K562 (cell line): Measurements from ENCODE around the gene CLEC3A. TPM values are rescaled to one million over a fixed set of nuclear protein-coding genes. Genes with fewer than 3 reads are reported as not detected.
"Not testable (repeated sequence)": the region's sequence is repeated elsewhere in the genome, so short reads cannot be mapped to it uniquely, and the experiment has no call there.

Experiments used
- ATAC-seq: fragments of 200-7000 bp; cut with Tn5 transposase; 3 replicates; pipeline ENCODE4 v1.9.1; 2020; ENCODE audit warnings: moderate library complexity
- BruUV-seq: library from RNA; stranded (reverse); fragments of 400-500 nt; replicated peaks from 2 replicates; lab custom pipeline; 2021; lab: Mats Ljungman, UMichigan
- CTCF ChIA-PET: fragments of 300-600 bp; formaldehyde crosslinking; extraction: SDS; loops from one replicate; lab custom pipeline; 2021; ENCODE audit warnings: low intra/inter-chr PET ratio; lab: Yijun Ruan, JAX
- POLR2A ChIA-PET: fragments of 300-600, 350-650 bp; sonication (Branson Sonifier 250); formaldehyde crosslinking; extraction: SDS; loops from one replicate; lab custom pipeline; 2021; ENCODE audit warnings: antibody characterized with exemption, inconsistent platforms; lab: Yijun Ruan, JAX
- DNase-seq, 4 experiments: peaks; one replicate each; pipeline versions ENCODE4 v3.0.0 to v3.0.0-alpha.2; 2011 to 2018; ENCODE audit warnings: low spot score in 3 of 4, mixed read lengths in 3 of 4; ENCODE audit errors: extremely low read depth in 1 of 4
- FAIRE-seq: peaks from 2 replicates; lab custom pipeline; 2011; peaks lifted over from hg19 to GRCh38; lab: Jason Lieb, UNC
- H2AFZ ChIP-seq: 2 replicates; pipeline ENCODE4 v1.6.0; 2011; ENCODE audit warnings: low read depth, low read length, control low read depth, inconsistent platforms
- H3K27ac ChIP-seq: fragments of 200-600 bp; 3 replicates; pipeline ENCODE4 v1.8.0; 2011; ENCODE audit warnings: low read depth, mild to moderate bottlenecking, control low read depth, inconsistent platforms, low read length, moderate library complexity, mixed read lengths; ENCODE audit errors: extremely low read depth
- H3K27me3 ChIP-seq, 2 experiments: fragments of 300-600 bp in 1 of 2; 2 replicates in 1 of 2; 3 replicates in 1 of 2; pipeline versions ENCODE4 v1.6.0 to v1.8.0; 2011; ENCODE audit warnings: inconsistent platforms in 2 of 2, low read length in 2 of 2, mild to moderate bottlenecking in 1 of 2, mixed read lengths in 1 of 2, moderate library complexity in 1 of 2; ENCODE audit not compliant: control insufficient read depth in 2 of 2, insufficient read depth in 2 of 2
- H3K36me3 ChIP-seq: fragments of 300-600 bp; 3 replicates; pipeline ENCODE4 v1.8.0; 2011; ENCODE audit warnings: mild to moderate bottlenecking, low read length, inconsistent platforms; ENCODE audit not compliant: control insufficient read depth, insufficient read depth
- H3K4me1 ChIP-seq, 2 experiments: fragments of 200-600 bp in 1 of 2; replicated peaks in 1 of 2; 2 replicates in 1 of 2; 3 replicates in 1 of 2; pipeline versions ENCODE4 v1.5.1 to v1.8.0; 2011; ENCODE audit warnings: inconsistent platforms in 2 of 2, low read length in 2 of 2, mild to moderate bottlenecking in 1 of 2, mixed read lengths in 1 of 2, moderate library complexity in 1 of 2; ENCODE audit not compliant: control insufficient read depth in 2 of 2, insufficient read depth in 2 of 2
- H3K4me2 ChIP-seq: 2 replicates; pipeline ENCODE4 v1.6.1; 2011; ENCODE audit warnings: low read length, control low read depth, inconsistent platforms, mixed read lengths; ENCODE audit not compliant: insufficient read depth
- H3K4me3 ChIP-seq: fragments of 200-600 bp; sonication (generic), shearing (Covaris generic); 2 replicates; pipeline ENCODE4 v1.5.1; 2016; ENCODE audit warnings: control low read depth, inconsistent platforms
- H3K79me2 ChIP-seq: fragments of 200-600 bp; 3 replicates; pipeline ENCODE4 v1.8.0; 2011; ENCODE audit warnings: low read length, inconsistent platforms; ENCODE audit not compliant: control insufficient read depth, insufficient read depth
- H3K9ac ChIP-seq, 2 experiments: 2 replicates each; pipeline versions ENCODE4 v1.6.0 to v1.6.1; 2011; ENCODE audit warnings: low read depth in 2 of 2, low read length in 2 of 2, control low read depth in 1 of 2, inconsistent platforms in 1 of 2, mild to moderate bottlenecking in 1 of 2, mixed read lengths in 1 of 2; ENCODE audit not compliant: insufficient read depth in 1 of 2
- H3K9me1 ChIP-seq: one replicate; pipeline ENCODE4 v1.6.0; 2011; ENCODE audit warnings: inconsistent platforms, mild to moderate bottlenecking, low read length, moderate library complexity; ENCODE audit not compliant: control insufficient read depth, insufficient read depth
- H3K9me3 ChIP-seq: replicated peaks from 2 replicates; pipeline ENCODE4 v1.5.1; 2011; ENCODE audit warnings: low read depth, low read length, inconsistent platforms; ENCODE audit not compliant: control insufficient read depth, insufficient read depth
- H4K20me1 ChIP-seq: replicated peaks from 2 replicates; pipeline ENCODE4 v1.6.1; 2011; ENCODE audit warnings: low read length, inconsistent platforms, mixed read lengths; ENCODE audit not compliant: control insufficient read depth, insufficient read depth
- BCLAF1 ChIP-seq, 2 experiments: fragments of 450-650 bp in 1 of 2; IDR thresholded peaks; 2 replicates each; pipeline ENCODE4 v1.6.1; 2011 to 2017; ENCODE audit warnings: low read depth in 2 of 2, antibody characterized with exemption in 1 of 2, borderline replicate concordance in 1 of 2, low read length in 1 of 2, mild to moderate bottlenecking in 1 of 2, mixed read lengths in 1 of 2; ENCODE audit not compliant: control insufficient read depth in 1 of 2
- CBX5 ChIP-seq: IDR thresholded peaks from 2 replicates; pipeline ENCODE4 v1.6.1; 2014; ENCODE audit warnings: low read depth, borderline replicate concordance
- CEBPZ ChIP-seq: fragments of 150-350 bp; IDR thresholded peaks from 2 replicates; pipeline ENCODE4 v1.6.1; 2014; ENCODE audit warnings: low read depth, mild to moderate bottlenecking, low read length, borderline replicate concordance
- FOXP1 ChIP-seq: sonication (generic); formaldehyde crosslinking; IDR thresholded peaks from 2 replicates; pipeline ENCODE4 v1.8.0; 2022; ENCODE audit warnings: mild to moderate bottlenecking, missing genetic modification reagents
- HCFC1 ChIP-seq: IDR thresholded peaks from 2 replicates; pipeline ENCODE4 v1.6.1; 2012; ENCODE audit warnings: low read depth, low read length, improper control_type of control experiment
- U2AF2 ChIP-seq: fragments of 200-400 bp; formaldehyde crosslinking; optimal IDR thresholded peaks from 2 replicates; pipeline ENCODE3; 2017; ENCODE audit warnings: low read depth, mild to moderate bottlenecking, low read length
- ZNF551 ChIP-seq: fragments of 250-450 bp; sonication (Bioruptor Pico); IDR thresholded peaks from 2 replicates; pipeline ENCODE4 v1.5.0; 2021; ENCODE audit warnings: mild to moderate bottlenecking, moderate library complexity
- WGBS: fragments of 100-300 bp; shearing (Covaris generic); methylation state at CpG from one replicate; pipeline ENCODE4 v1.1.6; 2016; ENCODE audit warnings: low coverage, mixed read lengths; ENCODE audit not compliant: insufficient coverage; ENCODE audit errors: missing lambda C conversion rate; 5-methylcytosine and 5-hydroxymethylcytosine counted together
- in situ Hi-C: fragments of 300-500 bp; cut with MboI; formaldehyde crosslinking; loops from 4 replicates; pipeline ENCODE4 v1.15.0; 2018; ENCODE audit warnings: inconsistent platforms, mixed read lengths
- intact Hi-C: fragments of 100-400 bp; cut with micrococcal nuclease; formaldehyde crosslinking; loops from 2 replicates; pipeline ENCODE4 v1.14.2; 2022
- polyA plus RNA-seq, 8 experiments: library from polyadenylated mRNA; depleted of rRNA in 4 of 8; stranded (reverse) in 5 of 8; unstranded in 3 of 8; fragments of >200 nt; fragmentation: Nextera tagmentation in 2 of 8; fragmentation: Illumina TruSeq in 1 of 8; extraction: Ambion mirVana in 2 of 8; extraction: Trizol in 1 of 8; gene quantifications; 2 replicates each; pipeline versions ENCODE4 v1.2.1 to v1.2.3, GENCODE V29; 2011 to 2014; ENCODE audit warnings: inconsistent platforms in 1 of 8, missing spikeins in 1 of 8
- total RNA-seq, 7 experiments: library from RNA; depleted of rRNA in 6 of 7; stranded (reverse); fragments of >200 nt in 6 of 7; fragmentation: Illumina TruSeq in 2 of 7; extraction: Trizol in 2 of 7; gene quantifications; 2 replicates each; pipeline versions ENCODE4 v1.2.1 to v1.2.3, GENCODE V29; 2011 to 2021; ENCODE audit warnings: low replicate concordance in 1 of 7

Gene CLEC3A
- total and polyA plus RNA-seq, 9 of the 15 experiments (the other 6 are each of a cell fraction or from before 2014, with no cell fraction given): not detected

DNA sequence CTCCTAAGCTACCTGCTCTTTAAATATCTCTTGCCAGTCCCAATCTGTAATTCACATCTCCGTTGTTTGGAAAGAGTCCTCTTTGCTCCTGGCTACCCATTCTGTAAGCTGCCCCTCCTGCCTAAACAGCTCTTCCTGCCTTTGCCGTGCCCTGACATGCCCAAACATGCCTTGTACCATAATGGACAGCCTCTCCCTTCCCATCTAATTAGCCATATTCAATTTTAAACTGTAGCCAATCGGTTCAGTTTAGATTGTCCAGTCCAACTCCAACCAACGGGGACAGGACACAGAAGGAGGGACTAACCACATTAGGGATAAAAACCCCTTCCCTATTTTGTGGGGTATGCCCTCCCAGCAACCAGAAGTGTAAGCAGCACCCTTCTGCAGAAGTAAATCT is 30.6 kb upstream of the CLEC3A start:
- no peak for FAIRE-seq
- ChIA-PET POLR2A (no interaction called here), CTCF (no interaction called here)
- Histone ChIP-seq H3K36me3 (no peaks in the 10 kb centered on the region), H4K20me1 (no peaks in the 10 kb centered on the region), H3K27me3 (no peaks in the 10 kb centered on the region), H3K4me3 (no peak overlapping the region), H3K9me3 (no peaks in the 10 kb centered on the region), H3K9ac (no peak overlapping the region), H2AFZ (no peak overlapping the region), H3K4me2 (no peak overlapping the region), H3K4me1 (no peaks in the 10 kb centered on the region), H3K27ac (no peak overlapping the region), H3K79me2 (no peaks in the 10 kb centered on the region), H3K9me1 (no peaks in the 10 kb centered on the region)
- no peak for DNase-seq
- no peak for ATAC-seq
- WGBS: 0% methylated on average over 4 of the region's 4 CpGs
- no peak for TF ChIP-seq HCFC1
- TF ChIP-seq BCLAF1 (IDR thresholded peaks at IDR 0.05; ENCODE audit: borderline replicate concordance in 1 of 2, control insufficient read depth in 1 of 2, low read depth in 2 of 2, low read length in 1 of 2): no peak
- no peak for TF ChIP-seq FOXP1 (CRISPR knock-in tag)
- no peak for TF ChIP-seq CEBPZ
- TF ChIP-seq ZNF551 (CRISPR knock-in tag): no peak
- no peak for TF ChIP-seq U2AF2
- no peak for TF ChIP-seq CBX5
- BruUV-seq: no TSS peak
- intact Hi-C loops (no loop called here), in situ Hi-C loops (no loop called here)

- in situ Hi-C loops, H3K4me3 ChIP-seq, CTCF ChIA-PET, H3K9ac ChIP-seq, H3K27me3 ChIP-seq, H4K20me1 ChIP-seq, DNase-seq, ATAC-seq, H3K9me3 ChIP-seq, FAIRE-seq, H3K79me2 ChIP-seq, H3K4me2 ChIP-seq, intact Hi-C loops, H2AFZ ChIP-seq, H3K36me3 ChIP-seq, BruUV-seq, H3K9me1 ChIP-seq, POLR2A ChIA-PET, H3K4me1 ChIP-seq, H3K27ac ChIP-seq: not testable (repeated sequence)
- 0% methylated on average over 2 of the region's 2 CpGs for WGBS
These were observed 30.0 kb upstream of the CLEC3A start for GRCh38 chr16:77992381-77992780.
